ENCODE results near the gene RPL29.

GRCh38 chr3:52021489-52022268 is 26.0 kb upstream of the RPL29 start:
- TF ChIP-seq, protein P1, sequence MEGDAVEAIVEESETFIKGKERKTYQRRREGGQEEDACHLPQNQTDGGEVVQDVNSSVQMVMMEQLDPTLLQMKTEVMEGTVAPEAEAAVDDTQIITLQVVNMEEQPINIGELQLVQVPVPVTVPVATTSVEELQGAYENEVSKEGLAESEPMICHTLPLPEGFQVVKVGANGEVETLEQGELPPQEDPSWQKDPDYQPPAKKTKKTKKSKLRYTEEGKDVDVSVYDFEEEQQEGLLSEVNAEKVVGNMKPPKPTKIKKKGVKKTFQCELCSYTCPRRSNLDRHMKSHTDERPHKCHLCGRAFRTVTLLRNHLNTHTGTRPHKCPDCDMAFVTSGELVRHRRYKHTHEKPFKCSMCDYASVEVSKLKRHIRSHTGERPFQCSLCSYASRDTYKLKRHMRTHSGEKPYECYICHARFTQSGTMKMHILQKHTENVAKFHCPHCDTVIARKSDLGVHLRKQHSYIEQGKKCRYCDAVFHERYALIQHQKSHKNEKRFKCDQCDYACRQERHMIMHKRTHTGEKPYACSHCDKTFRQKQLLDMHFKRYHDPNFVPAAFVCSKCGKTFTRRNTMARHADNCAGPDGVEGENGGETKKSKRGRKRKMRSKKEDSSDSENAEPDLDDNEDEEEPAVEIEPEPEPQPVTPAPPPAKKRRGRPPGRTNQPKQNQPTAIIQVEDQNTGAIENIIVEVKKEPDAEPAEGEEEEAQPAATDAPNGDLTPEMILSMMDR (IDR thresholded peaks at IDR 0.05) = no peak
- no peak for TF ChIP-seq POLR2AphosphoS5 (IDR thresholded peaks at IDR 0.05)

Measured in suprapubic skin (tissue), 3 donors.